ENCODE results near the gene IP6K1. TPM values are rescaled to one million over a fixed set of nuclear protein-coding genes. Genes with fewer than 3 reads are reported as not detected.

IP6K1 gene
- total and polyA plus RNA-seq, 12 donors = 12.3 to 73.9 (median 44.2) TPM

DNA sequence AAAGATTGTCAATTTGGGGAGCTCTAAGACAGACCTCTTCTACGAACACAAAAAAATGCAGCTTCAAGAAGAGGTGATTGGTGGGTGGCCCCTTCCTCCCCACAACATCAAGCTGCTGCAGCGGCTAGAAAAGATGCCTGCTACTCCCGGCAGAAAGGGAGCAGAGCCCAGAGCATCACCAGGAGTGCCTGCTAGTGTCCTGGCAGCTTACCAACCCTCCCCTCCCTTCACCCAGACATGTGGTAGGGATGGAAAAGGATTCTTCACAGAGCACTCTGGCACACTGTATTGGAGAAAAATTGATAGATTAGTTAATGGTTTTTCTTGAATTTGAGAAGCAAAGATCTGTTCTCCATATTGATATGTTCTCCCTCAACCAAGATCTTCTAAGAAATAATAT is 10.8 kb downstream of the IP6K1 start:
- peak in 5 of 7 donors; percentile 36 to 74 (median 41) for DNase-seq
- intact Hi-C loops (cut with DNase I) = no loop called here
- Histone ChIP-seq H3K4me1 (replicated peaks in 1 of 2) (peaks cover 0 to 14% of the 10 kb centered on the region in 2 donors), H3K9me3 (replicated peaks in 1 of 3) (no peaks in the 10 kb centered on the region), H3K27me3 (no peaks in the 10 kb centered on the region), H3K27ac (no peak overlapping the region), H3K4me3 (no peak overlapping the region), H3K36me3 (replicated peaks in 1 of 2) (peaks cover 0 to 4% of the 10 kb centered on the region in 2 donors)
- no peak for TF ChIP-seq POLR2A (IDR thresholded peaks at IDR 0.05)
- TF ChIP-seq, protein P1, sequence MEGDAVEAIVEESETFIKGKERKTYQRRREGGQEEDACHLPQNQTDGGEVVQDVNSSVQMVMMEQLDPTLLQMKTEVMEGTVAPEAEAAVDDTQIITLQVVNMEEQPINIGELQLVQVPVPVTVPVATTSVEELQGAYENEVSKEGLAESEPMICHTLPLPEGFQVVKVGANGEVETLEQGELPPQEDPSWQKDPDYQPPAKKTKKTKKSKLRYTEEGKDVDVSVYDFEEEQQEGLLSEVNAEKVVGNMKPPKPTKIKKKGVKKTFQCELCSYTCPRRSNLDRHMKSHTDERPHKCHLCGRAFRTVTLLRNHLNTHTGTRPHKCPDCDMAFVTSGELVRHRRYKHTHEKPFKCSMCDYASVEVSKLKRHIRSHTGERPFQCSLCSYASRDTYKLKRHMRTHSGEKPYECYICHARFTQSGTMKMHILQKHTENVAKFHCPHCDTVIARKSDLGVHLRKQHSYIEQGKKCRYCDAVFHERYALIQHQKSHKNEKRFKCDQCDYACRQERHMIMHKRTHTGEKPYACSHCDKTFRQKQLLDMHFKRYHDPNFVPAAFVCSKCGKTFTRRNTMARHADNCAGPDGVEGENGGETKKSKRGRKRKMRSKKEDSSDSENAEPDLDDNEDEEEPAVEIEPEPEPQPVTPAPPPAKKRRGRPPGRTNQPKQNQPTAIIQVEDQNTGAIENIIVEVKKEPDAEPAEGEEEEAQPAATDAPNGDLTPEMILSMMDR (IDR thresholded peaks at IDR 0.05) = no peak
- 20 to 63% (median 54%) methylated on average over 1 to 3 of the region's 3 CpGs for WGBS, 4 donors

DNA sequence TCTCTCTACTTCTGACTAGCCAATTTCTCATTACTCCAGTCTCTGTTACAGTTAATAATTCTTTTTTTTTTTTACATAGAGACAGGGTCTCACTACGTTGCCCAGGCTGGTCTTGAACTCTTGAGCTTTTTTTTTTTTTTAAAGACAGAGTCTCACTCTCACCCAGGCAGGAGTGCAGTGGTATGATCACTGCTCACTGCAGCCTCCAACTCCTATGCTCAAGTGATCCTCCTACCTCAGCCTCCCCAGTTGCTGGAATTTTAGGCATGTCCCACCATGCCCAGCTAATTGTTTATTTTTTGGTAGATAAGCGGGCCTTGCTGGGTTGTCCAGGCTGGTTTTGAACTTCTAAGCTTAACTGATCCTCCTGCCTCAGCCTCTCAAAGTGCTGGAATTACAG is 13.6 kb downstream of the IP6K1 start:
- Histone ChIP-seq H3K9me3 (replicated peaks in 1 of 3) (no peaks in the 10 kb centered on the region), H3K27me3 (no peaks in the 10 kb centered on the region), H3K4me3 (no peak overlapping the region), H3K27ac (no peak overlapping the region), H3K4me1 (replicated peaks in 1 of 2) (peaks cover 0 to 15% of the 10 kb centered on the region in 2 donors), H3K36me3 (replicated peaks in 1 of 2) (peaks cover 0 to 3% of the 10 kb centered on the region in 2 donors)
- no peak for TF ChIP-seq POLR2A (IDR thresholded peaks at IDR 0.05)
- TF ChIP-seq, protein P1 (IDR thresholded peaks at IDR 0.05) = no peak
- intact Hi-C loops (cut with DNase I) = no loop called here
- 95 to 98% (median 98%) methylated on average over 2 of the region's 2 CpGs for WGBS, 4 donors
- peak in 2 of 7 donors; percentile 6 to 18 for DNase-seq

DNA sequence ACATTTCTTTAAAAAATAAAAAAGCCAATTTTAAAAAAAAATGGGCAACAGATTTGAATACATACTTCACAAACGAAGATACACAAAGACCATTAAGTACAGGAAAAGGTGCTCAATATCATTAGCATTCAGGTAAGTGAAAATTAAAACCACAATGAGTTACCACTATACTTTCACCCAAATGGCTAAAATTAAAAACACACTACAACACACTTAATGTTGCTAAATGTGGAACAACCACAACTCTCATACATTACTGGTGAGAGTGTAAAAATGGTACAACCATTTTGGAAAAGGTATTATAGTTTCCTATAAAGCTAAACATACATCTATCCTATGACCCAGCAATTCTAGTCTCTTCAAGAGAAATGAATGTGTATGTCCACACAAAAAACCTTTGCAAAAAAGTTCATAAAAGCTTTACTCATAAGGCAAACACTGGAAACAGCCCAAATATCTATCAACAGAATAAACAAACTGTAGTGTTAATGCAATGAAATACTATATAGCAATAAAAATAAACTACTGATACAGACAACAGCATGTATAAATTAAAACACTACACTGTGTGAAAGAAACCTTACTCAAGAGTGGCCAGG is 14.9 kb downstream of the IP6K1 start:
- no peaks in the 10 kb centered on the region for H3K9me3 ChIP-seq (replicated peaks in 1 of 3)
- intact Hi-C loops (cut with DNase I) = no loop called here
- WGBS, 4 donors = 78 to 95% (median 86%) methylated on average over 1 of the region's 1 CpG
- DNase-seq = no peak
- H3K27ac ChIP-seq = no peak overlapping the region
- TF ChIP-seq POLR2A (IDR thresholded peaks at IDR 0.05) = no peak
- TF ChIP-seq, protein P1 (IDR thresholded peaks at IDR 0.05) = no peak
- H3K27me3 ChIP-seq = no peaks in the 10 kb centered on the region
- peaks cover 0 to 15% of the 10 kb centered on the region in 2 donors for H3K4me1 ChIP-seq (replicated peaks in 1 of 2)
- H3K36me3 ChIP-seq (replicated peaks in 1 of 2) = no peaks in the 10 kb centered on the region
- no peak overlapping the region for H3K4me3 ChIP-seq

DNA sequence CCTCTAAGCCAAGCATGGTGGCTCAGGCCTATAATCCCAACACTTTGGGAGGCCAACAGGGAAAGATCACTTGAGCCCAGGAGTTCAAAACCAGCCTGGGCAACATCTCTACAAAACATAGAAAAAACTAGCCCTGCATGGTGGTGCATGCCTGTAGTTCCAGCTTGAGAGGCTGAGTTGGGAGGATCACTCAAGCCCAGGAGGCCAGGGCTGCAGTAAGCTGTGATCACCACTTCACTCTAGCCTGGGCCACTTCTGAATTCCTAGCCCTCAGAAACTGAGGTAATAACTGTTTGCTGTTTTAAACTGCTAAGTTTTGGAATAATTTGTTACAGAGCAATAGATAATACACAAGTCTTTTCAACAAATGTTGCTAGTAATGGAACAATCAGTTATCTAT is 16.4 kb downstream of the IP6K1 start:
- intact Hi-C loops (cut with DNase I) = no loop called here
- DNase-seq = peak in 1 of 7 donors; percentile 39
- no peaks in the 10 kb centered on the region for H3K27me3 ChIP-seq

More for the DNA sequence above, 16.4 kb downstream of the IP6K1 start:
- TF ChIP-seq, protein P1 (IDR thresholded peaks at IDR 0.05) = no peak
- no peak for TF ChIP-seq POLR2A (IDR thresholded peaks at IDR 0.05)
- Histone ChIP-seq H3K9me3 (replicated peaks in 1 of 3) (no peaks in the 10 kb centered on the region), H3K4me1 (replicated peaks in 1 of 2) (peaks cover 0 to 7% of the 10 kb centered on the region in 2 donors), H3K27ac (no peak overlapping the region), H3K4me3 (no peak overlapping the region), H3K36me3 (replicated peaks in 1 of 2) (no peaks in the 10 kb centered on the region)
